IMR-90 (cell line): ENCODE results near the gene FRYL.

Experiments used
- BHLHE40 ChIP-seq: fragments of 150-350 bp; IDR thresholded peaks from 2 replicates; pipeline ENCODE4 v1.6.1; 2016; ENCODE audit warnings: mild to moderate bottlenecking, low read depth, low read length
- CEBPB ChIP-seq: IDR thresholded peaks from 2 replicates; pipeline ENCODE4 v1.6.1; 2012; ENCODE audit warnings: low read depth, low read length, improper control_type of control experiment
- CTCF ChIP-seq: conservative IDR thresholded peaks from 2 replicates; pipeline ENCODE4 v1.5.1; 2012; ENCODE audit warnings: mild to moderate bottlenecking, low read depth, low read length, improper control_type of control experiment
- MAFK ChIP-seq: IDR thresholded peaks from 2 replicates; pipeline ENCODE4 v1.6.1; 2012; ENCODE audit warnings: low read depth, low read length, improper control_type of control experiment
- MAZ ChIP-seq: IDR thresholded peaks from 2 replicates; pipeline ENCODE4 v1.6.1; 2012; ENCODE audit warnings: low read depth, mild to moderate bottlenecking, low read length, improper control_type of control experiment, moderate library complexity, borderline replicate concordance
- NFE2L2 ChIP-seq: fragments of 150-350 bp; IDR thresholded peaks from 2 replicates; pipeline ENCODE4 v1.6.1; 2016; ENCODE audit warnings: low read depth, mild to moderate bottlenecking, low read length
- POLR2A ChIP-seq: IDR thresholded peaks from 2 replicates; pipeline ENCODE4 v1.6.1; 2012; ENCODE audit warnings: mild to moderate bottlenecking, low read depth, low read length
- USF2 ChIP-seq: fragments of 150-350 bp; IDR thresholded peaks from 2 replicates; pipeline ENCODE4 v1.6.1; 2017; ENCODE audit warnings: mild to moderate bottlenecking, antibody characterized with exemption, low read length, low read depth
- TF ChIP-seq, protein P1 (sequence below): fragments of 150-350 bp; IDR thresholded peaks from 2 replicates; pipeline ENCODE4 v1.6.1; 2016; ENCODE audit warnings: low read depth, mild to moderate bottlenecking, low read length, moderate library complexity, borderline replicate concordance

GRCh38 chr4:48706736-48707135 lies 73.3 kb downstream of the FRYL start:
- TF ChIP-seq CTCF, result no peak
- no peak for TF ChIP-seq NFE2L2
- TF ChIP-seq BHLHE40, result no peak
- no peak for TF ChIP-seq POLR2A
- TF ChIP-seq USF2, result no peak
- TF ChIP-seq MAFK, result no peak
- no peak for TF ChIP-seq CEBPB
- TF ChIP-seq, protein P1, sequence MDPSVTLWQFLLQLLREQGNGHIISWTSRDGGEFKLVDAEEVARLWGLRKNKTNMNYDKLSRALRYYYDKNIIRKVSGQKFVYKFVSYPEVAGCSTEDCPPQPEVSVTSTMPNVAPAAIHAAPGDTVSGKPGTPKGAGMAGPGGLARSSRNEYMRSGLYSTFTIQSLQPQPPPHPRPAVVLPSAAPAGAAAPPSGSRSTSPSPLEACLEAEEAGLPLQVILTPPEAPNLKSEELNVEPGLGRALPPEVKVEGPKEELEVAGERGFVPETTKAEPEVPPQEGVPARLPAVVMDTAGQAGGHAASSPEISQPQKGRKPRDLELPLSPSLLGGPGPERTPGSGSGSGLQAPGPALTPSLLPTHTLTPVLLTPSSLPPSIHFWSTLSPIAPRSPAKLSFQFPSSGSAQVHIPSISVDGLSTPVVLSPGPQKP, result no peak
- no peak for TF ChIP-seq MAZ
